Lung (tissue), 12 donors: ENCODE data around the gene CD300LD. TPM values are rescaled to one million over a fixed set of nuclear protein-coding genes. Genes with fewer than 3 reads are reported as not detected.

ENCODE experiments used
- ATAC-seq: fragments of 200-7000 bp; cut with Tn5 transposase; one replicate; pipeline ENCODE4 v1.9.1; 2020; ENCODE audit warnings: moderate number of reproducible peaks; ENCODE audit not compliant: insufficient read depth, low FRiP score
- DNase-seq, 3 donors: peaks; one replicate each; pipeline ENCODE4 v3.0.0-alpha.2; 2013 to 2017
- H3K27ac ChIP-seq, 2 donors: one replicate each; pipeline ENCODE4 v1.5.1; 2013; ENCODE audit warnings: mild to moderate bottlenecking in 2 of 2, moderate library complexity in 2 of 2, control low read depth in 1 of 2, inconsistent platforms in 1 of 2, low read depth in 1 of 2, low read length in 1 of 2
- H3K27me3 ChIP-seq, 3 donors: one replicate each; pipeline ENCODE4 v1.5.1; 2013; ENCODE audit warnings: low read length in 2 of 3; ENCODE audit not compliant: control insufficient read depth in 3 of 3, insufficient read depth in 3 of 3
- H3K36me3 ChIP-seq, 4 donors: one replicate each; pipeline ENCODE4 v1.5.1; 2013; ENCODE audit warnings: low read length in 4 of 4, mild to moderate bottlenecking in 1 of 4, moderate library complexity in 1 of 4; ENCODE audit not compliant: control insufficient read depth in 4 of 4, insufficient read depth in 4 of 4
- H3K4me1 ChIP-seq, 5 donors: one replicate each; pipeline ENCODE4 v1.5.1; 2013; ENCODE audit warnings: low read length in 5 of 5, mild to moderate bottlenecking in 2 of 5, moderate library complexity in 1 of 5; ENCODE audit not compliant: control insufficient read depth in 5 of 5, insufficient read depth in 5 of 5
- H3K4me3 ChIP-seq: one replicate; pipeline ENCODE4 v1.5.1; 2013; ENCODE audit warnings: mild to moderate bottlenecking, control low read depth, moderate library complexity
- H3K9ac ChIP-seq, 2 donors: one replicate each; pipeline ENCODE4 v1.5.1; 2013; ENCODE audit warnings: low read length in 2 of 2, control low read depth in 1 of 2; ENCODE audit not compliant: insufficient read depth in 1 of 2
- H3K9me3 ChIP-seq, 4 donors: one replicate each; pipeline ENCODE4 v1.5.1; 2013; ENCODE audit warnings: low read length in 3 of 4, mild to moderate bottlenecking in 1 of 4, moderate library complexity in 1 of 4; ENCODE audit not compliant: control insufficient read depth in 4 of 4, insufficient read depth in 3 of 4
- WGBS, 2 donors: extraction: QIAGEN DNeasy Blood & Tissue Kit; methylation state at CpG; one replicate each; pipeline ENCODE4 v1.1.7; 2013; 5-methylcytosine and 5-hydroxymethylcytosine counted together
- polyA plus RNA-seq, 2 donors: library from polyadenylated mRNA; stranded (reverse); fragments of 200-250 nt; gene quantifications; one replicate each; pipeline ENCODE4 v1.2.1, GENCODE V29; 2013
- total RNA-seq, 2 donors: library from RNA; depleted of rRNA in 1 of 2; stranded (reverse); fragments of >200 nt in 1 of 2; gene quantifications; one replicate each; pipeline ENCODE4 v1.2.1, GENCODE V29; 2014 to 2021
- TF ChIP-seq, protein P1 (sequence below): IDR thresholded peaks from 2 replicates; pipeline ENCODE4 v1.5.1; 2012; ENCODE audit warnings: mild to moderate bottlenecking; ENCODE audit errors: control extremely low read depth, extremely low read depth
- donor health status: control.
- donor health status: control.
- donor health status: Bipolar disorder and iron deficiency.
- donor health status: healthy.
- donor health status: DM: yes; HTN: yes; CAD: no.

CD300LD gene
- total and polyA plus RNA-seq, 4 donors = 0.25 to 0.52 TPM; not detected in 2

DNA sequence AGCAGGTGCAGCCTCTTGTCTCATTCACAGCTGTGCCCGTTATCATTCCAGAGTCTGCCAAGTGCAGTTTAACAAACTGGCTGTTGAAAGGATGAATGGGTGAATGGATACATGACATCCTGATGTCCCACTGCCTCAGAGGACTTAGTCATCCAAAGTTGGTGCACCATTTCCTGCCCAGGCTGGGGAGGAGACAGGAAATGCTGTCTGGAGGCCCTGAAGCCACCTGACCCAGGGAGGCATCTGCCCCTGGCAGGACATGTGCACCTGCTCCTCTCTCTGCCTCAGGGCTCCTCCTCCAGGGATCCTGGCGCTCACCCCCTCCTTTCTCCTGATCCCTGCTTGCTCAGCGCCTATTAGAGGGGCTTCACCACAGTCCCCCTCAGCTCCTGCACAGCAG lies 44.3 kb downstream of the CD300LD start:
- TF ChIP-seq, protein P1, sequence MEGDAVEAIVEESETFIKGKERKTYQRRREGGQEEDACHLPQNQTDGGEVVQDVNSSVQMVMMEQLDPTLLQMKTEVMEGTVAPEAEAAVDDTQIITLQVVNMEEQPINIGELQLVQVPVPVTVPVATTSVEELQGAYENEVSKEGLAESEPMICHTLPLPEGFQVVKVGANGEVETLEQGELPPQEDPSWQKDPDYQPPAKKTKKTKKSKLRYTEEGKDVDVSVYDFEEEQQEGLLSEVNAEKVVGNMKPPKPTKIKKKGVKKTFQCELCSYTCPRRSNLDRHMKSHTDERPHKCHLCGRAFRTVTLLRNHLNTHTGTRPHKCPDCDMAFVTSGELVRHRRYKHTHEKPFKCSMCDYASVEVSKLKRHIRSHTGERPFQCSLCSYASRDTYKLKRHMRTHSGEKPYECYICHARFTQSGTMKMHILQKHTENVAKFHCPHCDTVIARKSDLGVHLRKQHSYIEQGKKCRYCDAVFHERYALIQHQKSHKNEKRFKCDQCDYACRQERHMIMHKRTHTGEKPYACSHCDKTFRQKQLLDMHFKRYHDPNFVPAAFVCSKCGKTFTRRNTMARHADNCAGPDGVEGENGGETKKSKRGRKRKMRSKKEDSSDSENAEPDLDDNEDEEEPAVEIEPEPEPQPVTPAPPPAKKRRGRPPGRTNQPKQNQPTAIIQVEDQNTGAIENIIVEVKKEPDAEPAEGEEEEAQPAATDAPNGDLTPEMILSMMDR = no peak
- Histone ChIP-seq H3K27me3 (no peaks in the 10 kb centered on the region), H3K9ac (no peak overlapping the region), H3K9me3 (no peaks in the 10 kb centered on the region), H3K4me3 (no peak overlapping the region), H3K36me3 (no peaks in the 10 kb centered on the region), H3K27ac (no peak overlapping the region), H3K4me1 (no peaks in the 10 kb centered on the region)
- 71 to 85% methylated on average over 3 of the region's 3 CpGs for WGBS, 2 donors
- ATAC-seq (no peak), DNase-seq (no peak)

DNA sequence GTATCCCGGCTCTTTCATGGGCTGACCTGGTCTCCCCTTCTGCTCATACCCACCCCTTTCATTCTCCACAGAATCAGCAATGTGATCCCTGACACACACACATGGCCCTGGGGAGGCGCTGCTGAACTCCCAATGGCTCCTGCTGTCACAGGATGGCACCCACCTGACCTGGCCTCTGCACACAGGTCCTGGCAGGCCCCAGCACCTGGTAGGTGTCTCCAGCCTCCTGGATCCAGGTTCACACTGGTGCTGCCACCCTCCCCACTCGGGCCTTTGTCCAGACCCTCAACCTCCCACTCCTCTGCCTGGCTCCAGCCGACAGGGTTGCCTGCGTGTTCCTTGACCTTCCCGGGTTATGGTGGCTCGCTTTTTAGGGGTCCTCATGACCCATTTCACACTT lies 44.8 kb downstream of the CD300LD start:
- TF ChIP-seq, protein P1 = no peak
- Histone ChIP-seq H3K27ac (no peak overlapping the region), H3K9me3 (no peaks in the 10 kb centered on the region), H3K4me1 (no peaks in the 10 kb centered on the region), H3K27me3 (no peaks in the 10 kb centered on the region), H3K9ac (no peak overlapping the region), H3K36me3 (no peaks in the 10 kb centered on the region), H3K4me3 (no peak overlapping the region)
- WGBS, 2 donors = 89 to 96% methylated on average over 7 of the region's 7 CpGs
- DNase-seq (no peak), ATAC-seq (no peak)

DNA sequence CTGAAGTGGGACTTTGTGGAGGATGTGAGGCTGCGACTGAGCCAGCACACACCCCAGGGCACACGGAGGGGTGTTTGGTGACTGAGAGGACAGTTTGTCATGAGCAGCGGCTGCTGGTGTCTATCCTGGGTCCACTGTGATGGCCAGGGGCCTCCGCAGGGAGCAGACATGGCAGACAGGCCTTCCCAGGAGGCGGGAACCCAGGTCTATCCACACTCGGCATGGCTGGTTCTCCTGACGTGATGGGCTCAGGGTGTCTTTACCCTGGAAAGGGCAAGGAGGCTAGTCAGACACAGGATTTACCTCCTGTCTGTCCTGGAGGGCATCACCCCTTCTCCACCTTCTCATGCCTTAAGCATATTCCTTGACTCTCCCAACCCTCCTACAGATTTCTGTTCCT lies 45.5 kb downstream of the CD300LD start:
- Histone ChIP-seq H3K4me1 (no peaks in the 10 kb centered on the region), H3K27me3 (peaks cover 0 to 2% (median 0%) of the 10 kb centered on the region in 3 donors), H3K9me3 (no peaks in the 10 kb centered on the region), H3K9ac (no peak overlapping the region), H3K36me3 (no peaks in the 10 kb centered on the region), H3K4me3 (no peak overlapping the region), H3K27ac (no peak overlapping the region)
- TF ChIP-seq, protein P1 = no peak
- WGBS, 2 donors = 86 to 95% methylated on average over 7 of the region's 7 CpGs
- DNase-seq = no peak
- no peak for ATAC-seq

DNA sequence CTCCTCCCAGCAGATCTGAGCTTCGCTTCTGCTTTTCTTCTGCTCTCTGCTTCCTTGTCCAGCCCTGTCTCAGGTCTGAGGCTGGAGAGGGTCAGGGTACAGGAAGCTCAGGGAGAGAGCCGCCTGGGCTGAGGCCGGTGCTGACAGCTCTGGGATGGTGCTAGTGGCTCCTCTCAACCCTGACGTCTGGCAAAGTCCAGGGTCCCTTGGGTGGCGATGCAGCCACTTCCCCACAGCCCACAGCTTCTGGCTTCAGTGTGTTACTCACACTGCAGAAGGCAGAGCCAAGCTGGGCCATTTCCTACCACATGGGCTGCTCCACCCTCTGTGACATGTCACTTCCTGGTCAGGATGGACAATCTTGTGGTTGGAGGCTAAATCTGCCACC lies 46.2 kb downstream of the CD300LD start, which contains the start of gene CD300C:
Gene CD300C, minus strand, starts transcription at position 273 of the 388 bp plus-strand sequence. CDS start 333 bp downstream, outside the sequence.
- Histone ChIP-seq H3K27me3 (peaks cover 0 to 2% (median 0%) of the 10 kb centered on the region in 3 donors), H3K4me3 (no peak within 1 kb of the TSS), H3K36me3 (no peaks in the 10 kb centered on the region), H3K27ac (peak within 1 kb of the TSS in 1 of 2 donors; percentile 62), H3K9me3 (no peaks in the 10 kb centered on the region), H3K9ac (no peak within 1 kb of the TSS), H3K4me1 (no peaks in the 10 kb centered on the region)
- peak; percentile 55 for ATAC-seq
- DNase-seq = no peak
- TF ChIP-seq, protein P1 = no peak
- 25 to 49% methylated on average over 5 of the region's 5 CpGs for WGBS, 2 donors
